ENCODE measurements around the gene CDH6.

DNA sequence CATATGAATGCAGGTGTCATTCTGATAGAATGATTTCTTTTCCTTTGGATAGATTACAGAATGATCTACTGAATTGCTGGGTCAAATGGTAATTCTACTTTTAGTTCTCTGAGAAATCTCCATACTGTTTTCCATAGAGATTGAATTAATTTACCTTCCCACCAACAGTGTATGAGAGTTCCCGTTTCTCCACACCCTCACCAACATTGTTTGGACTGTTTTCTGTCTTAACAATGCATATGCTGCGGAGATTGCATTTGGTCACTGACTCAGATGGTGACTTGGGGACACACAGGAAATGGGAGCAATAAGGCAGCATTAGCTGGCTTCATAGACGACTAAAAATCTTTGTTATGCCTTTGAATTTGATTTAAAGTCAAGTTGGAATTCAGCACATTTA is 95.9 kb downstream of the CDH6 start:
- TF ChIP-seq, protein P1, sequence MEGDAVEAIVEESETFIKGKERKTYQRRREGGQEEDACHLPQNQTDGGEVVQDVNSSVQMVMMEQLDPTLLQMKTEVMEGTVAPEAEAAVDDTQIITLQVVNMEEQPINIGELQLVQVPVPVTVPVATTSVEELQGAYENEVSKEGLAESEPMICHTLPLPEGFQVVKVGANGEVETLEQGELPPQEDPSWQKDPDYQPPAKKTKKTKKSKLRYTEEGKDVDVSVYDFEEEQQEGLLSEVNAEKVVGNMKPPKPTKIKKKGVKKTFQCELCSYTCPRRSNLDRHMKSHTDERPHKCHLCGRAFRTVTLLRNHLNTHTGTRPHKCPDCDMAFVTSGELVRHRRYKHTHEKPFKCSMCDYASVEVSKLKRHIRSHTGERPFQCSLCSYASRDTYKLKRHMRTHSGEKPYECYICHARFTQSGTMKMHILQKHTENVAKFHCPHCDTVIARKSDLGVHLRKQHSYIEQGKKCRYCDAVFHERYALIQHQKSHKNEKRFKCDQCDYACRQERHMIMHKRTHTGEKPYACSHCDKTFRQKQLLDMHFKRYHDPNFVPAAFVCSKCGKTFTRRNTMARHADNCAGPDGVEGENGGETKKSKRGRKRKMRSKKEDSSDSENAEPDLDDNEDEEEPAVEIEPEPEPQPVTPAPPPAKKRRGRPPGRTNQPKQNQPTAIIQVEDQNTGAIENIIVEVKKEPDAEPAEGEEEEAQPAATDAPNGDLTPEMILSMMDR (conservative IDR thresholded peaks at IDR 0.05): no peak
- no peak for TF ChIP-seq EZH2 (IDR thresholded peaks at IDR 0.05; ENCODE audit: low read depth)
